ENCODE data around the gene PPP1R14C. TPM values are rescaled to one million over a fixed set of nuclear protein-coding genes. Genes with fewer than 3 reads are reported as not detected.

The PPP1R14C gene
- total RNA-seq, 2 donors from 2014 or later = 0.95 to 1.3 TPM

DNA sequence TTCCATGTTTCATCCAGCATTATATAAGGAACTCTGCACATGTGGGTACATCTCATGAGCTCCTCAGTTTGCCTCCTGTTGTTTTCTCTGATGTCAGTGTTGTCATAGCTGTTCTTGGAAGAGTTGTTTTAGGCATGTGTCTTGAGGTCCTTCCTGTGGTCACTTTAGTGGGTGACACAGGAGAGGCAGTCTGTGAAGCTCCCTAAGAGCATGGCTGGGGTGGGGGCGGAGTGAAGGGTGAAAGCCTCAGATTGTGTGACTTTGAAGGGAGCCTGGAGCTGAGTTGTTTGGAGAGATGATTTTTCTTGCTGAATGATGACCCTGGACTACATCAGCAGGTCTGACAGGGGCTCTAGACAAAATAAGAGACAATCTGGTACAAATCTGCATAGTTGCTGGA is 37.7 kb downstream of the PPP1R14C start:
- DNase-seq (ENCODE audit: low spot score) = no peak
- H3K27me3 ChIP-seq (replicated peaks; ENCODE audit: insufficient read depth) = no peaks in the 10 kb centered on the region
- H3K4me1 ChIP-seq (ENCODE audit: control insufficient read depth in 1 of 2, low read depth in 2 of 2) = no peaks in the 10 kb centered on the region
- H3K4me3 ChIP-seq = no peak overlapping the region
- no peak overlapping the region for H3K27ac ChIP-seq
- H3K36me3 ChIP-seq = no peaks in the 10 kb centered on the region
- no peaks in the 10 kb centered on the region for H3K9me3 ChIP-seq
- ATAC-seq (ENCODE audit: insufficient number of reproducible peaks, low FRiP score, low read depth) = no peak
- TF ChIP-seq, protein P1, sequence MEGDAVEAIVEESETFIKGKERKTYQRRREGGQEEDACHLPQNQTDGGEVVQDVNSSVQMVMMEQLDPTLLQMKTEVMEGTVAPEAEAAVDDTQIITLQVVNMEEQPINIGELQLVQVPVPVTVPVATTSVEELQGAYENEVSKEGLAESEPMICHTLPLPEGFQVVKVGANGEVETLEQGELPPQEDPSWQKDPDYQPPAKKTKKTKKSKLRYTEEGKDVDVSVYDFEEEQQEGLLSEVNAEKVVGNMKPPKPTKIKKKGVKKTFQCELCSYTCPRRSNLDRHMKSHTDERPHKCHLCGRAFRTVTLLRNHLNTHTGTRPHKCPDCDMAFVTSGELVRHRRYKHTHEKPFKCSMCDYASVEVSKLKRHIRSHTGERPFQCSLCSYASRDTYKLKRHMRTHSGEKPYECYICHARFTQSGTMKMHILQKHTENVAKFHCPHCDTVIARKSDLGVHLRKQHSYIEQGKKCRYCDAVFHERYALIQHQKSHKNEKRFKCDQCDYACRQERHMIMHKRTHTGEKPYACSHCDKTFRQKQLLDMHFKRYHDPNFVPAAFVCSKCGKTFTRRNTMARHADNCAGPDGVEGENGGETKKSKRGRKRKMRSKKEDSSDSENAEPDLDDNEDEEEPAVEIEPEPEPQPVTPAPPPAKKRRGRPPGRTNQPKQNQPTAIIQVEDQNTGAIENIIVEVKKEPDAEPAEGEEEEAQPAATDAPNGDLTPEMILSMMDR (IDR thresholded peaks at IDR 0.05) = no peak

DNA sequence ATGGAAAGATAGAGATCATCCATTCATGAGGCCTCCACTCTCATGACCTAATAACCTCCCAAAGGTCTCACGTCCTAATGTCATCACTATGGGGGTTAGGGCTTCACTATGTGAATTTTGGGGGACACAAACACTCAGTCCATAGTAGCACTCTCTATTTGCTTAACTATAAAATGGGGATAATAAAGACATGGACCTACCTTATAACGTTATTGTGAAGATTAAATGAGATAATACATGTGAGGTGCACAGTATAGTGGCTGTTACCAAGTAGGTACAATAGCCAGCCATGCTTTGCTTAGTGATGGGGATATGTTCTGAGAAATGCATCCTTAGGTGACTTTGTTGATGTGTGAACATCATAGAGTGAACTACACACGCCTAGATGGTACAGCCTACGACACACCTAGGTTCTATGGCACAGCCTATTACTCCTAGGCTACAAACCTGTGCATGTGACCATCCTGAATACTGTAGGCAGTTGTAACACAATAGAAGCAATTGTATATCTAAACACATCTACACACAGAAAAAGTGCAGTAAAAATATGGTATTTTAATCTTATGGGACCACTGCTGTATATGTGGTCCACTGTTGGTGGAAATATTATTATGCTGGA is 39.7 kb downstream of the PPP1R14C start:
- Histone ChIP-seq H3K4me1 (ENCODE audit: control insufficient read depth in 1 of 2, low read depth in 2 of 2) (no peaks in the 10 kb centered on the region), H3K4me3 (no peak overlapping the region), H3K27me3 (replicated peaks; ENCODE audit: insufficient read depth) (no peaks in the 10 kb centered on the region), H3K9me3 (no peaks in the 10 kb centered on the region), H3K27ac (no peak overlapping the region), H3K36me3 (no peaks in the 10 kb centered on the region)
- DNase-seq (ENCODE audit: low spot score) (no peak), ATAC-seq (ENCODE audit: insufficient number of reproducible peaks, low FRiP score, low read depth) (no peak)
- TF ChIP-seq, protein P1 (IDR thresholded peaks at IDR 0.05) = no peak

DNA sequence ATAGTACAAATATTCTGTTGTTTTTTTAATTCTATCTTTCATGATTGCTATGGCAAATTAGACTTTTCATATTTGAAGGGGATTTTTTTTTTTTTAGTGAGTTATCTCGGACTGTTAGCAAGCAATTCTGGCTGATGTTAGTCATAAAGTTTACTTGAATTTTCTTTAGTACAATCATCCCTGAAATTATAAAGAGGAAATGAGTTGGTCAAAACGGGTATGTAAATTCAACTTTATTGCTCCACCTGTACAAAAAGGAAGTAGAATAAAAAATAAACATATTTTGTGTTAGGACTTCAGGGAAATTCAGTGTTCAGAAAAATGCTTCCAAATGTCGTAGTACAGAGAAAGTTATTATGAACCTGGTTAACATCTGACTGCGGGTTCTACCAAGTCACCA is 40.3 kb downstream of the PPP1R14C start:
- TF ChIP-seq, protein P1 (IDR thresholded peaks at IDR 0.05) = no peak

DNA sequence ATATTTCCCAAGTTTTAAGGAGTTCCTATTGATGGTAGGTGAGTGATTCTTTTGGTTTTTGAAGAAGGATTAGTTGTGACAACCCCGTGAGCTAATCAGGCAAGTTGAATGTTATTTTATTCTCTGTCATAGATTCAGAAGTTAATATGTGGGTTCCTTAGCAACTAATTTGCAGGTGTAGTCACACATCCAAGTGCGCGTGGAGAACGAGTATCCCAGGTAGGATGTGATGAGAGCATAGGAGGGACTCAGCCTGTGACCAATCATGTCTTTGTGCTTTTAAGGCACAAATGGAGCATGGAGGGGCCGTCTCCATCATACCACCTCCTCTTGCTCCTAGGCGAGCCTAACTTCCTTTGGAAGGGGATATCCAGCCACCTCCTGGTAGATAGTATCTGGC is 41.1 kb downstream of the PPP1R14C start:
- Histone ChIP-seq H3K4me3 (no peak overlapping the region), H3K9me3 (no peaks in the 10 kb centered on the region), H3K27ac (no peak overlapping the region), H3K4me1 (ENCODE audit: control insufficient read depth in 1 of 2, low read depth in 2 of 2) (no peaks in the 10 kb centered on the region), H3K36me3 (no peaks in the 10 kb centered on the region), H3K27me3 (replicated peaks; ENCODE audit: insufficient read depth) (no peaks in the 10 kb centered on the region)
- ATAC-seq (ENCODE audit: insufficient number of reproducible peaks, low FRiP score, low read depth) (no peak), DNase-seq (ENCODE audit: low spot score) (no peak)
- TF ChIP-seq, protein P1 (IDR thresholded peaks at IDR 0.05) = no peak

More for the DNA sequence above, 40.3 kb downstream of the PPP1R14C start:
- Histone ChIP-seq H3K27ac (no peak overlapping the region), H3K9me3 (no peaks in the 10 kb centered on the region), H3K4me3 (no peak overlapping the region), H3K36me3 (no peaks in the 10 kb centered on the region), H3K4me1 (ENCODE audit: control insufficient read depth in 1 of 2, low read depth in 2 of 2) (no peaks in the 10 kb centered on the region), H3K27me3 (replicated peaks; ENCODE audit: insufficient read depth) (no peaks in the 10 kb centered on the region)
- ATAC-seq (ENCODE audit: insufficient number of reproducible peaks, low FRiP score, low read depth) (no peak), DNase-seq (ENCODE audit: low spot score) (no peak)

DNA sequence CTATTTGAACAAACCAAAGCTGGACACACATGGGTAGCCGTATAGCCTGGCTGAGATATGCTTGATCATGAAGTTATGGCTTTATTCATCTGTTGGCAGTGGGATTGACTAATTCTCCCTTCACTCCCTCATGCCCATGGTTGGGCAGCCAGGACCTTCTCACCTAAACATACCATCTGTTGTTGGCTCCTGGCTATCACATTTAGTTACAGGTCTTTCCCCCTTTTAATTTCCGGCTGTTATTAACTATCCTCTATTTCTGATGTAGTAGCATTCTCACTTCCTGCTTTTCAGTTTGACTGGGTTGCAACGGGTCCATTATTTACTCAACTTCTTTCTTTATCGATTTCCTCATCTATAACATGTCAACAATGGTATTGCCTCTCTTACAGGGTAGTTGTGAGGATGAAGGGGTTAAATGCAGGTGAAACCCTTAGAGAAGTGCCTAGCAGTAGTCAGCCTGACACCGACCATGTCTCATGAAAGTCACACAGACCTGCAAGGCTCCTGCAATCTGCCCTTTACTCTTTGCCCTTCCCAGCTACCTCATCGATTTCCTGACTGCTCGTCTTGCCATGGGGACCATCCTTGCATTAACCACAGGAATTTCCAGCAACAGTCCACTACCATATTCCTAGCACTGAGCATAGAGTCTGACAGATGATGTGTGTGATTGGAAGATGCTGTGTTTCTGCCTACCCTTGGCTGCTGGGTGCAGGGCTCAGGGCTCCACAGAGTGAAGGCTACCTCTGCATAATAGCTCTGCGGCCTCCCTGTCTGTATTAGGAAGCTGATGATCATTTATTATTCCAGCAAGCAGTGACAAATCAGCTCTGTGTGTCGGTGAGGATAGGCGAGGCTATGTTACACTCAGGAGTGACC is 42.2 kb downstream of the PPP1R14C start:
- TF ChIP-seq, protein P1 (IDR thresholded peaks at IDR 0.05) = no peak
- no peak for ATAC-seq (ENCODE audit: insufficient number of reproducible peaks, low FRiP score, low read depth)
- Histone ChIP-seq H3K4me3 (no peak overlapping the region), H3K27me3 (replicated peaks; ENCODE audit: insufficient read depth) (no peaks in the 10 kb centered on the region), H3K9me3 (no peaks in the 10 kb centered on the region), H3K36me3 (no peaks in the 10 kb centered on the region), H3K4me1 (ENCODE audit: control insufficient read depth in 1 of 2, low read depth in 2 of 2) (no peaks in the 10 kb centered on the region), H3K27ac (no peak overlapping the region)
- no peak for DNase-seq (ENCODE audit: low spot score)

Data from thoracic aorta (tissue), 2 donors.